Epidermal melanocyte (primary cell): ENCODE measurements around the gene C6orf47.

Experiments used
- DNase-seq: peaks from one replicate; pipeline ENCODE4 v3.0.0; 2011; ENCODE audit warnings: low spot score; ENCODE audit not compliant: insufficient read length

C6orf47 gene

GRCh38 chr6:31687860-31688693 is 27.5 kb upstream of the C6orf47 start:
- DNase-seq = no peak

DNA sequence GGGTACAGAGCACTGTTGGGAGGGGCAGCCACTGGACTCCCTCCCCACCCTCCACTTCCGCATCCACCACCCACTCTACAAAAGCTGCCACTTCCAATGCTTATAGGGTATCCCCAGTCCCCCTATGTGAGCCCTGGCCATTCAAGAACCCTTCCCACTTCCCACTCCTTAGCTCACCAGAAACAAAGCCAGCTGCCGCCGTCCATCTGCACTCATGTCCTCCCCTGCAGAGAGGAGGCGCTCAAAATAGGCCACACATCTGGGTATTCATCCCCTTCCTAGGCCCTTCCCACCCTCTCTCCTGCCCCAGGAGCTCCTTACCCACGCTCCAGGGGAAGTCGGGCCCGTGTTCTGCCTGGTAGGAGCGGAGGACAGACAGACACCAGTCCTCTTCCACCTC is 26.7 kb upstream of the C6orf47 start:
- DNase-seq = no peak

DNA sequence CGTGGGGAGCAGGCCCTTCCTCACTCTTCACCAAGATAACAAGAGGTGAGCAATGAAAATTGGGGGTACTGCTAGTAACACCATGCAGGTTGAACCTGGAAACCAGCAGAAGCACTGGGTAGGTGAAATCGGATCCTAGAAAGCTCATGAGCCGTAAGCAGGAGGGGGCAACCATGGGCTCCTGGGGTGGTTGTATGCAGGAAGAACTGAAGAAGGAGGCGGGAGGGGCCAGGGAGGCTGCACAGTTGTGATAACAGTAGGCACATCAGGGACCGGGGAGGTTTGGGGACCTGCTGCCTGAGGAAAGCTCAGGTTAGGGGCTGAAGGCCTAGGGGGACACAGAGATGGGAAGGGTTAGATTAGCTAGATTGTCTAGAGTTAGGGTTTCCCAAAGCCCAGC is 25.9 kb upstream of the C6orf47 start:
- DNase-seq = no peak

DNA sequence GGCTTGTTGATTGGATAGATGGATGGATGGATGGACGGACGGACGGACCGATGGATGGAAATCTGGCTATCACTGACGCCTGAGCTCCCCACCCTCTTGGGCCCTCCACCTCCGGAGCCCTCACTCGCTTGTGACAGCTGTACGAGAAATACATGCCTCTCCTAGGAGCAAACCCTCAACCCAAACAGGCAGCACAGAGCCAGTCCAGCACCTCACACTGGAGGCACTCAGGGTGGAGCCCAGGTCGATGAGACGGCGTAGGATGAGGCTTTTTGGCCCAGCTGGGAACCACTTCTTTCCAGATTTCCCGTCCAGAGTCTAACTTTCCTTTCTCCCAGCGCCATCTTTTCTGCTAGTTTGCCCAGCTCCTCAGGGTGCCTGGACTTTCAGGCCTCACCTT is 23.0 kb upstream of the C6orf47 start:
- DNase-seq = no peak

GRCh38 chr6:31681135-31681671 is 20.6 kb upstream of the C6orf47 start:
- DNase-seq = peak; percentile 22

DNA sequence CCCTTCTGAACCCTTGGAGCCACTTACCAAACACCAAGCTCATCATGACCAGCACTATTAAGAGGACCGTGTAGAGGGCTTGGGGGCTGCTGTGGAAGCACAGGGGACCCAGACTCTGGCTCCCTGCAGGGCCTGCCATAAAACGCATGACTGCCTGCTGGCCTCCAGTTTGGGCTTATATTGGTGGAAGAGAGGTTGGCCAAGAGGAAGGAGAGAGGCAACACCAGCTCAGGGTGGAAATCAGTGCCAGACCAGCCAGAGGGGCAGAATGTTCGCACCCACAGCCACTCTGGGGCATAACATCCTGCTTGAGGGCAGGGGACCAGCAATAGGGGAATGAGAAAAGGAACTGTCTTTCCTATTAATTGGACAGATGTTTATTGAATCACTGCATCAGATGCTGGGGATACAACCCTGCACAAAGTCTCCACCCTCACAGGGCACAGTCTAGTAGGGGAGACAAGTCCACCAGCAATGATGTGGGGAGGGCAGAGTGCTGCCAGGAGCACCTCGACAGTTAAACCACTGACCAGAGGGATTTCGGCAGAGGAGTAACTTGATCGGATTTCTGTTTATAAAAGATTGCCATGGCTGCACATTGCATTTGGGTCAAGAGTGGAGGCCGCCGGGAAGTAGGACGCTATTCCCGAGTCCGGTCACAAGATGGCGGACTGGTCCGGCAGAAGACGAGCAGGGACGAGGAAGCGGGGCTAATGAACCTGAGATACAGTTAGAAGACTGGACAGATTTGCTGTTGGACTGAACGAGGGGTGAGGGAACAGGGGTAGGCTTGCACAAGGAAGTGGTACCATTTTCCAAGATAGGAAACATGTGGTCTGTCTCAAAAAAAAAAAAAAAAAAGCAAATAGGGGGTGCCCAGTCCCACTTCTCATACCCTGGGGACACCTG is 19.9 kb upstream of the C6orf47 start, which contains the start of gene LY6G5C:
Gene LY6G5C, minus strand, starts transcription at position 842 of the 909 bp plus-strand sequence. Its CDS starts 694 bp downstream, at position 148.
- peak; percentile 81 for DNase-seq

DNA sequence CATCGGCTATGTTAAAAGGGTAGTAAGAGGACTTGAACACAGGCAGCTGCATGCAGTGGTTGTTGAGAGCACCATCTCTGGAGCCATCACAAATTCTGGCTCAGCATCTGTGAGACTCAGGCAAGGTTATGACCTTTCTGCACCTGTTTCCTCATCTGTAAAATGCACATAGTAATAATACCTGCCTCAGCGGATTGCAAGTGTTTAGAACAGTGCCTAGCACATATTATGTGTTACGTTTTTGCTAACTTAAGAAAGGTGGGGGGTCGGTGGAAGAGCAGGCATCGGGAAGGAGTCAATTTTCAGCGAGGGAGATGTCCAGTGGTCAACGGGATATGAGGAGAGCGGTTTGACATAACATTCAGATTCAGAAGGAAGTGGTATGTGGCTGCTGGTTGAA is 17.4 kb upstream of the C6orf47 start:
- no peak for DNase-seq

DNA sequence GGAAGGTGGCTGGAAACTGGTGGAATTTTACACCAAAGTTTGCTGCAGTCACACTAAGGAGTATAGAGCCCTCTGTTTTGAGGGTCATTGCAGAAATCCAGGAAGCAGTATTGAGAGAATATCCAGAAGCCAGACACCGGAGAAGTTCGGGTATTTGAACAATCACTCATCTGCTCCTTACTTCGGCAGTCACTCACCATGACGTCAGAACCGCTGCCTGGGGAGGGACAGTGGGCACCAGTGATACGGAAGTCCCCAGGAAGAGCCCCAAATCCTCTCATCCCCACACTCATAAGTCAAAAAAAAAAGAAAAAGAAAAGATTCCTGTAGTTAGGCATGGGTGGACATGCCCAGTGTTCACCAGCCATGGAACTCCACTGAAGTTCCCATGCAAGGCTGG is 16.3 kb upstream of the C6orf47 start:
- DNase-seq = no peak

- no peak for DNase-seq
These were observed 15.8 kb upstream of the C6orf47 start for GRCh38 chr6:31676322-31676903.

- no peak for DNase-seq
These were observed 9.1 kb upstream of the C6orf47 start, which contains the start of gene LY6G5B for GRCh38 chr6:31669676-31670075. LY6G5B (plus strand) TSS chr6:31669976; CDS start chr6:31670951, 975 bp downstream.

- DNase-seq = no peak
These were observed 5.9 kb upstream of the C6orf47 start for GRCh38 chr6:31666337-31666965.

DNA sequence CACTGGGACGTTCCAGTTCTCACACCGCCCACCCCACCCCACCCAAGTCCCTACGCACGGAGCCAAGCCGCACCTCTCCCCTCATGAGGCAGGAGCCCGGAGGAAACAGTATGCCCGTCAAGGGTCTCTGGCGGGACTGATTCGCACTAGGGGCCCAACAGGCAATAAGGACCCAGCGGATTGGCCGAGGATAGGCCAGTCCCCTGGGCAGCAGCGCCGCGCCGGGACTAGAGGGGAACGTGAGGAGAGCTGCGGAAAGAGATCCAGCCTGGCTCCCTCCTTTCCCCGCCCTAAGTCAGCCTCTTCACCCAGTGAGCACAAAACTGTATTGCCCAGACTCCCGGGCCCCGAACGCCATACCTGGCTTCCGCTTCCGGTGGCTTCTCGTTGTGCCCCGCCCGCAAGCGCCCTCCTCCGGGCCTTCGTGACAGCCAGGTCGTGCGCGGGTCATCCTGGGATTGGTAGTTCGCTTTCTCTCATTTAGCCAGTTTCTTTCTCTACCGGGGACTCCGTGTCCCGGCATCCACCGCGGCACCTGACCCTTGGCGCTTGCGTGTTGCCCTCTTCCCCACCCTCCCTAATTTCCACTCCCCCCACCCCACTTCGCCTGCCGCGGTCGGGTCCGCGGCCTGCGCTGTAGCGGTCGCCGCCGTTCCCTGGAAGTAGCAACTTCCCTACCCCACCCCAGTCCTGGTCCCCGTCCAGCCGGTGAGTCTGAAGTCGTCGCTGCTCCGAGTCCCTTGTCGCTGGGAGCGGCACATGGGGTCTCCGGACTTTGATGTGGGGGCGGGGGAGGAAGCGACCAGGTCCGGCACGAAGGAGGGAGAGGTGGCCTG is 5.1 kb upstream of the C6orf47 start, which contains the start of gene CSNK2B:
Gene CSNK2B, plus strand, starts transcription at position 580 of the 836 bp plus-strand sequence. CDS start 752 bp downstream, outside the sequence.
- peak; percentile 96 for DNase-seq

DNA sequence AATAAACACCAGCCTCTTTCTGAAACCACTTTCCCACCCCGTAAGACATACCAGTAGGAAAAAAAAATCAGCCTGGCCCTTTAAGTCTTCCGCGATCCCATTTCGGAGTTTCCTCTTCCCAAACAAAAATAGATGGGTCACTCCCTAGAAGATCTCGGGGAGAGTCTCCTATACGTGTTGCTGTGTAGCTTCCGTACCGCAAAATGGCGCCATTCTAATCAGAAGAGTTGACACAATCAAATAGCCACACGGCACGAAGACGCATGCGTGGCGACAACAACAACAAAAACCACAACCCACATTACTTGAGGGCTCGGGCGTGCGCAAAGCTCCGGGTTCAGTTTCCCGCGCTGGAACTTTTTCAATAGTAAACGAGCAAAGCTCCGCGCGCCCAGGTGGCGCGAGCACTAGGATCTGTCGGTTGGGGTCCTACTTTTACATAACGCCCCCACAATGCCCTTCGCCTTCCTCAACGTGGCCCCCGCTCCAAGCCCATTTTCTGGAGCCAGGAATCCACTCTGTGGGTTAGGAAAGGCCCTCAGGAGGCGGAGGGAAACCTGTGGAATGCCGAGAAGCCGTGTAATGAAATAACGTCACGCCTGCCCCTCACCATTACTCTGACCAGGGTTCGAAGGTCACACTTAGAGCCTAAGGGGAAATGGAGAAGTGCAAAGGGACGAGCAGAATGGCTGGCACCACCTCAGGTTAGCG is 4.4 kb upstream of the C6orf47 start, which contains the start of gene GPANK1:
Gene GPANK1, minus strand, starts transcription at position 208 of the 711 bp plus-strand sequence. CDS start 519 bp downstream, outside the sequence.
- peak; percentile 90 for DNase-seq

DNA sequence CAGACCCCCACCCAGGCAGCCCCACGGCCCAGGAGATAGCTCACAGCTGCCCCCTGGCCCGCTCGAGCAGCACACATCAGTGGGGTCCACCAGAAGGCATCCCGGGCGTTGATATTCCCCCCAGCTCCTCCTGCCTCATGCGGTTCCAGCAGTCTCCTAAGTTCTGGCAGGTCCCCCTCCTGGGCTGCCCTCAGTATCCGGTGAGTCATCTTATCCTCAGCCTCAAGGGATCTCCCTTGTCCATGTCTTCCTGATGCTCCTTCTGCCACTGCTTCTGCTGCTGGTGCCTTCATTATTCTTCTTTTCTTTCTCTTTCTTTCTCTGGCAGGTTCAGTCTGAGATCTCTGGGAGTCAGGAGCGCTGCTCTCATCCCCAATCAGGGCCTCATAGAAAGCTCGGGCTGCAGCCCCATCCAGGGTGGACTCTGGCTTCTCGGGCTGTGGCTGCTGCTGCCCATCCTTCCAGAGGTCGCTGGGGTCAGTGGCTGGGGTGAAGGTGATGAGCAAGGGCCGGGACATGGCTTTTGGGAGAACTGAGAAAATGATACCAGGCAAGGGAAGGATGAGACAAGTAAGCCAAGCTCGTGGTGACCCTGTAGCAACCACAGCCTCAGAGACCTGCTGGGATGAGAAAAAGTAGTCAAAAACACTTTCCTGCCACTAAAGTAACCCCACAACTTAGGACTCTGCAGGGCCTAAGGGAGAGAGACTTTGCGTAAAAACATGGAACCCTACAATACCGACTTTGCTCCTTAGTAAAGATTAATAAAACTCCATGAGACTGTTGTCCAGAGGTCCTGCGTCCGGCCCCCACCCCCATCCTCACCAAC is 3.6 kb upstream of the C6orf47 start:
- DNase-seq = no peak

- no peak for DNase-seq
These were observed 2.8 kb upstream of the C6orf47 start for GRCh38 chr6:31663126-31663960.

DNA sequence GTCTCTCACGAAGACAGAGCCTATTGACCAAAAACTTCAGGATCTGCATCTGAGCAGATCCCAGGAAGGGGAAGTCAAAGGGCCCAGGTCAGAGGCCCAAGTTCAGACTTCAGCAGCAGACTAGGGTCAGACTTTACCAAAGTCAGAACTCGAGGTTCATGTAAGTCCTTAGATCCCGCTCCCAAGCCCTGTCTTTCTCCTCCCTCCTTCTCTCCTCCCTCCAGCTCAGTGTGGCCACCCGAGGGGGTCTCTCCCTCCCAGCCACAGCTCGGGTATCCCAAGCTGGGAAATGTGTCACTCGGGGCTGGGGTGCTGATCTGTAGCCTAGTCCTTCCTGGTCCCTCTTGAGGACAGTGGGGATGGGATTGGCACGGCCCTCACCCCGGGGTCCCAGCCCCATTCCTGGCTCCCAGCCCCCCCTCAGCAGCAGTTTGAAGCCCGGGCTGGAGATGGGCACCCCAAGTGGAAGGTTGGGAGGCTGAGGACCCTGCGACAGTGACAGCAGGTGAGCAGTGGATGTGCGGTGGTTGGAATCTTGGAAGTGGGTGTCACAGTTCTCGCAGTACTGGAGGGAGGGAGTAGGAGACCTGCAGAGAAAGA is 1.6 kb upstream of the C6orf47 start:
- DNase-seq = no peak
